HG03460 (cell line): Measurements from ENCODE around the gene IFNA13.
"Not testable (repeated sequence)": the region's sequence is repeated elsewhere in the genome, so short reads cannot be mapped to it uniquely, and the experiment has no call there.

Experiments
- ATAC-seq: cut with Tn5 transposase; IDR thresholded peaks from one replicate; pipeline ENCODE4 v1.9.1; 2021; ENCODE audit not compliant: unreplicated experiment

The IFNA13 gene

GRCh38 chr9:21367957-21368356 is at the start of gene IFNA13:
IFNA13 (minus strand) TSS chr9:21368057; CDS start chr9:21368010, 47 bp downstream.
- no peak for ATAC-seq

GRCh38 chr9:21415493-21416267 is 47.8 kb upstream of the IFNA13 start:
- ATAC-seq = no peak

GRCh38 chr9:21414220-21414940 is 46.5 kb upstream of the IFNA13 start:
- ATAC-seq = no peak

- ATAC-seq = peak; percentile 61
These were observed 45.8 kb upstream of the IFNA13 start for GRCh38 chr9:21413624-21414023.

- no peak for ATAC-seq
These were observed 45.3 kb upstream of the IFNA13 start for GRCh38 chr9:21413151-21413550.

- ATAC-seq = peak; percentile 58
These were observed 44.2 kb upstream of the IFNA13 start for GRCh38 chr9:21412107-21412506.

GRCh38 chr9:21408817-21409216 is 41.0 kb upstream of the IFNA13 start, which contains the start of gene IFNA8:
IFNA8 (plus strand) TSS chr9:21409117; CDS start chr9:21409177, 60 bp downstream.
- no peak for ATAC-seq

GRCh38 chr9:21404146-21404545 is 36.3 kb upstream of the IFNA13 start:
- no peak for ATAC-seq

- peak; percentile 60 for ATAC-seq
These were observed 34.8 kb upstream of the IFNA13 start for GRCh38 chr9:21402386-21403251.

GRCh38 chr9:21399956-21400355 is 32.1 kb upstream of the IFNA13 start:
- no peak for ATAC-seq

- no peak for ATAC-seq
These were observed 31.2 kb upstream of the IFNA13 start for GRCh38 chr9:21398955-21399489.

GRCh38 chr9:21395778-21396717 is 28.2 kb upstream of the IFNA13 start:
- peak; percentile 66 for ATAC-seq

GRCh38 chr9:21392270-21392669 is 24.4 kb upstream of the IFNA13 start:
- ATAC-seq = peak; percentile 75

- ATAC-seq = no peak
These were observed 17.3 kb upstream of the IFNA13 start, which contains the start of gene IFNA2 for GRCh38 chr9:21385131-21385670. IFNA2 (minus strand) TSS chr9:21385398; CDS start chr9:21385329, 69 bp downstream.

- ATAC-seq = no peak
These were observed 15.8 kb upstream of the IFNA13 start for GRCh38 chr9:21383627-21384026.

GRCh38 chr9:21381448-21382339 is 13.8 kb upstream of the IFNA13 start:
- ATAC-seq = peak; percentile 96

- ATAC-seq = not testable (repeated sequence)
These were observed 3.6 kb upstream of the IFNA13 start for GRCh38 chr9:21371467-21371866.

GRCh38 chr9:21367169-21367568 is 688 bp downstream of the IFNA13 start:
- ATAC-seq = peak; percentile 89
